Fibroblast of lung (primary cell): ENCODE measurements around the gene CABLES1.

Experiments used
- CTCF ChIP-seq, 2 donors: IDR thresholded peaks in 1 of 2; conservative IDR thresholded peaks in 1 of 2; 1 replicate in 1 of 2; 2 replicates in 1 of 2; pipeline ENCODE4 v1.5.1; 2011 to 2012; ENCODE audit warnings: low read length in 2 of 2, control low read depth in 1 of 2, inconsistent platforms in 1 of 2, low read depth in 1 of 2, mild to moderate bottlenecking in 1 of 2
- EZH2 ChIP-seq: IDR thresholded peaks from 2 replicates; pipeline ENCODE4 v1.5.1; 2012; ENCODE audit warnings: low read length, control low read depth, mild to moderate bottlenecking; ENCODE audit errors: missing control alignments

GRCh38 chr18:23223641-23224040 lies 88.4 kb downstream of the CABLES1 start:
- TF ChIP-seq EZH2 (no peak), CTCF (conservative IDR thresholded peaks at IDR 0.05 in 1 of 2, IDR thresholded peaks at IDR 0.05 in 1 of 2; ENCODE audit: low read depth in 1 of 2, low read length in 2 of 2) (no peak)
